BLaER1 treated with 17β-estradiol and CSF1 and Interleukin-3, amounts not matched to agents 10 nM and 100 nM (cell line): Measurements from ENCODE around the gene DAB1.
"Not testable (repeated sequence)": the region's sequence is repeated elsewhere in the genome, so short reads cannot be mapped to it uniquely, and the experiment has no call there.

Experiments
- H3K27ac ChIP-seq, 11 experiments: shearing (Covaris generic); formaldehyde crosslinking; 2 replicates each; pipeline ENCODE4 v1.8.1; 2022
- H3K27me3 ChIP-seq, 11 experiments: shearing (Covaris generic); formaldehyde crosslinking; 2 replicates each; pipeline ENCODE4 v1.8.1; 2022
- H3K36me3 ChIP-seq, 11 experiments: shearing (Covaris generic); formaldehyde crosslinking; 2 replicates each; pipeline ENCODE4 v1.8.1; 2022
- H3K4me1 ChIP-seq, 10 experiments: shearing (Covaris generic); formaldehyde crosslinking; 2 replicates each; pipeline ENCODE4 v1.8.1; 2022
- H3K4me2 ChIP-seq, 11 experiments: shearing (Covaris generic); formaldehyde crosslinking; 2 replicates each; pipeline ENCODE4 v1.8.1; 2022
- H3K4me3 ChIP-seq, 10 experiments: shearing (Covaris generic); formaldehyde crosslinking; 2 replicates each; pipeline ENCODE4 v1.8.1; 2022
- H3K9ac ChIP-seq, 11 experiments: shearing (Covaris generic); formaldehyde crosslinking; 2 replicates each; pipeline ENCODE4 v1.8.1; 2022
- H3K9me3 ChIP-seq, 11 experiments: shearing (Covaris generic); formaldehyde crosslinking; replicated peaks in 1 of 11; 2 replicates each; pipeline ENCODE4 v1.8.1; 2022
- H4K20me1 ChIP-seq, 11 experiments: shearing (Covaris generic); formaldehyde crosslinking; 2 replicates each; pipeline ENCODE4 v1.8.1; 2022
- Cebpa-rat ChIP-seq, 11 experiments: shearing (Covaris generic); IDR thresholded peaks; 2 replicates each; pipeline ENCODE4 v1.8.1; 2022

DAB1 gene

DNA sequence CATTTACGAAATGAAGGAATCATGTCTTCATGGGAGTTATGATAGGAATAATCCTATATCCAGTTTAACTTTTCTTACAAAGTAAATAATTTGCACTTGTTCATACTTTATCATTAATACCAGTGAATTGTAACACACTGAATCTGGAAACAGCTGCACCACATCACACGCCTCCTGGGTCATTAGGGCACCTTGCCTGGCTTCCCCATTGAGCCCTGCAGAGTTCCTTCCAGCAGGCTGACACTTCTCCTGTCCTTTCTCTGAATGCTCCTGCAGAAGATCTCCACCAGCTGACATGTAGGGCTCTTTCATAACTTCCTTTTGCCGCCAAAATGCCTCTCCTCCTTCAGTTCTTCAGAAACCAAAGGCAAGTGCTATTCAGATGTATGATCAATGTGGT, 201.1 kb downstream of the DAB1 start:
- H3K9me3 ChIP-seq: peaks cover 0 to 9% (median 0%) of the 10 kb centered on the region in 11 experiments; a peak in 2 of 22 replicates
- peaks cover 0 to 7% (median 2%) of the 10 kb centered on the region in 10 experiments; a peak in 5 of 20 replicates for H3K4me1 ChIP-seq
- H3K4me2 ChIP-seq: no peak overlapping the region
- no peaks in the 10 kb centered on the region for H3K27me3 ChIP-seq
- TF ChIP-seq Cebpa-rat (IDR thresholded peaks at IDR 0.05): no peak
- no peak overlapping the region for H3K9ac ChIP-seq
- no peak overlapping the region for H3K27ac ChIP-seq
- H4K20me1 ChIP-seq: no peaks in the 10 kb centered on the region
- H3K36me3 ChIP-seq: no peaks in the 10 kb centered on the region
- H3K4me3 ChIP-seq: no peak overlapping the region

DNA sequence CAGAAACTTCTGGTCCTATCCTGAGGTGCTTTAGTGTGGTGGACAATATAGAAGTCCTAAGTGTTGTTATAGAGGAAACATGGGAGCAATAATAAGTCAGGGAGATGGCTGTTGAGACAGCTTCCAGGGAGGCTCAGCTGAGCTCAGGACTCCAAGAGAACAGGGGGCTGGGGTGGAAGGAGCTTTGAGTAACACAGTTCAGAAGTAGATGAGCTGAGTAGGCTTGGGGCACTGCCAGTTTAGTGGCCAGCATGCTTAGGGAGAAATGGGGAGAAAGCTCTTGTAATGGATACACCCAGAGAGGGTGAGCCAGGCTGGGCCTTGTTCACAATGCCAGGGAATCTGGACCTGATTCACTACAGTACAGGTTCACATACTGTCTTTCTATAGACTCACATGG, 201.6 kb downstream of the DAB1 start:
- H4K20me1 ChIP-seq: no peaks in the 10 kb centered on the region
- no peak overlapping the region for H3K9ac ChIP-seq
- H3K27ac ChIP-seq: no peak overlapping the region
- peaks cover 0 to 9% (median 0%) of the 10 kb centered on the region in 11 experiments; a peak in 2 of 22 replicates for H3K9me3 ChIP-seq
- no peak overlapping the region for H3K4me2 ChIP-seq
- TF ChIP-seq Cebpa-rat (IDR thresholded peaks at IDR 0.05): no peak
- H3K4me3 ChIP-seq: no peak overlapping the region
- no peaks in the 10 kb centered on the region for H3K36me3 ChIP-seq
- H3K4me1 ChIP-seq: peaks cover 0 to 7% (median 2%) of the 10 kb centered on the region in 10 experiments; a peak in 5 of 20 replicates
- H3K27me3 ChIP-seq: no peaks in the 10 kb centered on the region

DNA sequence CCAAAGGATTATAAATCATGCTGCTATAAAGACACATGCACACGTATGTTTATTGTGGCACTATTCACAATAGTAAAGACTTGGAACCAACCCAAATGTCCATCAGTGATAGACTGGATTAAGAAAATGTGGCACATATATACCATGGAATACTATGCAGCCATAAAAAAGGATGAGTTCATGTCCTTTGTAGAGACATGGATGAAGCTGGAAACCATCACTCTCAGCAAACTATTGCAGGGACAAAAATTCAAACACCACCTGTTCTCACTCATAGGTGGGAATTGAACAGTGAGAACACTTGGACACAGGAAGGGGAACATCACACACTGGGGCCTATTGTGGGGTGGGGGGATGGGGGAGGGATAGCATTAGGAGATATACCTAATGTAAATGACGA, 203.0 kb downstream of the DAB1 start:
- H3K4me1 ChIP-seq: peaks cover 0 to 11% (median 0%) of the 10 kb centered on the region in 10 experiments; a peak in 6 of 20 replicates
- not testable (repeated sequence) for H4K20me1 ChIP-seq, H3K27ac ChIP-seq, H3K9me3 ChIP-seq, H3K4me3 ChIP-seq, H3K36me3 ChIP-seq, H3K27me3 ChIP-seq, H3K4me2 ChIP-seq, H3K9ac ChIP-seq

DNA sequence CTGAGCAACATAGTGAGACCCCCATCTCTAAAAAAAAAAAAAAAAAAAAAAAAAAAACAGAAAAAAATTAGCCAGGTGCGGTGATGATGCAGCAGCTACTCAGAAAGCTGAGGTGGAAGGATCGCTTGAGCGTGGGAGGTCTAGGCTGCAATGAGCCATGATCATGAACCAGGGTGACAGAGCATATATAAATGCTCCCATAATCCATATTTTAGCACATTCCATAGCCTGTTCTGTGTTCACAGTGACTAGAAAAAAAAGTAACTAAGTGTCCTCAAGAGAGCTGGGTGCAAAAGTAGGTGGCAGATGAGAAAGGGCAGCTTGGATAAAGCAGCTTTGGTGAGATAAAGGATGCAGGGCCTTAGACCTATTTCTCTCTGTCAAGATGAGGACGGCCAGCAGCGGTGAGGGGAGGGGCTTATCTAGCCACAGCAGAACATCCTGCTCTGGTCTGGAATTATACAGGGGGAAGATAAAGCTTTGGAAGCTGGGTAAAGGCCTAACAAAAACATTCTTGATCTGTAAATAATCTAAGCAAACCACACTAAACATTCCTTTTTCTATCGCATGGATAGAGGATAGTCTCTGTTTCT, 205.3 kb downstream of the DAB1 start:
- Histone ChIP-seq H3K36me3 (no peaks in the 10 kb centered on the region), H3K27ac (no peak overlapping the region), H4K20me1 (no peaks in the 10 kb centered on the region), H3K9me3 (peaks cover 0 to 9% (median 0%) of the 10 kb centered on the region in 11 experiments; a peak in 2 of 22 replicates), H3K4me2 (no peak overlapping the region), H3K4me3 (no peak overlapping the region), H3K4me1 (peaks cover 0 to 14% (median 0%) of the 10 kb centered on the region in 10 experiments; a peak in 6 of 20 replicates), H3K27me3 (no peaks in the 10 kb centered on the region), H3K9ac (no peak overlapping the region)
- TF ChIP-seq Cebpa-rat (IDR thresholded peaks at IDR 0.05): no peak

DNA sequence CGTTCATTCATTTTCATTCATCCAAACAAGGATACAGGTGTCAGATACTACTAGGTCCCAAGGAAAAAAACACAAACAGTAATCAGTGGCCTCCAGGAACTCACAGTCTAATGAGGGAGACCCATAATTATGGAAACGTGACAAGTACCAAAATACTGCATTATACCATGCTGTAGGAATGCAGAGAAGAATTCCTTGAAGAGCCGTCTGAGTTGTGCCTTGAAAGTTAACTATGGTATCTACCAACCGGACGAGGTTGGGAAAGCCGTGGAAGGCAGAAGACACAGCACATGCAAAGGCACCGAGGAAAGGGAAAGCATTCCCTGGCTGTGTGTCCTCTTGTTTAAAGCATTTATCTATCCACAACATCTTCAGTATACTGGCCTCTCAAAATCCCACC, 206.0 kb downstream of the DAB1 start:
- H3K4me1 ChIP-seq: peaks cover 0 to 14% (median 0%) of the 10 kb centered on the region in 10 experiments; a peak in 6 of 20 replicates
- no peak overlapping the region for H3K4me3 ChIP-seq
- H3K27ac ChIP-seq: no peak overlapping the region
- H4K20me1 ChIP-seq: no peaks in the 10 kb centered on the region
- H3K9me3 ChIP-seq: peaks cover 0 to 9% (median 0%) of the 10 kb centered on the region in 11 experiments; a peak in 2 of 22 replicates
- H3K9ac ChIP-seq: no peak overlapping the region
- no peak overlapping the region for H3K4me2 ChIP-seq
- H3K27me3 ChIP-seq: no peaks in the 10 kb centered on the region
- no peaks in the 10 kb centered on the region for H3K36me3 ChIP-seq
- TF ChIP-seq Cebpa-rat (IDR thresholded peaks at IDR 0.05): no peak

DNA sequence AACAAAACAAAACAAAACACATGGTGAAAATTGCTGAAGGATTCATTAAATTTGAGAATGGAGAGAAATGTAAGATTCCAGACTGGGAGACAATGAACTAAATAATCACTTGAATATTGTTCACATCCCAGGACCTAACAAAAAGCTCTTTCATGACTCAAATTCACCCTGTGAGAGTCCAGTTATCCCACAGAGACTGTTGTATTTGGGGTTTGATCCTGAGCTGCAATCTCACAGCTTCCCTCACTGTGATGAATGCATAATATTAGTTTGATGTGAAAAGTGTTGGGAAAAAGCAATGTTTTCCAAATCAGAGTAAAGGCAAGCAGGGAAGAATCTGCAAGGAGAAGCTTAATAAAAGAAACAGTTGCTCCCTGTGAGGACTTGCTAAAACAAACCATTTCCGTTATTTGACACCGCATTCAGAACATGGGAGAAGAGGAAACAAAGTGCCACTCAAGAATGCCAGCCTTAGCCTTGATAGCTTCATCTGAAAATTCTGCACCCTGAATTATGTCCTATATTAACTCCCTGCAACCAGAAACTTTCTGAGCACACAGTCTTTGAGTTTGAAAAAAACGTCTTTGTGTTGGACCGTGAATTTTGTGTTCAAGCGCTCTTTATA, 208.8 kb downstream of the DAB1 start:
- H3K4me2 ChIP-seq: no peak overlapping the region
- no peak overlapping the region for H3K27ac ChIP-seq
- H3K4me3 ChIP-seq: no peak overlapping the region
- H3K36me3 ChIP-seq: no peaks in the 10 kb centered on the region
- peaks cover 0 to 20% (median 3%) of the 10 kb centered on the region in 10 experiments; a peak in 8 of 20 replicates for H3K4me1 ChIP-seq
- no peak overlapping the region for H3K9ac ChIP-seq
- H3K27me3 ChIP-seq: no peaks in the 10 kb centered on the region
- no peak for TF ChIP-seq Cebpa-rat (IDR thresholded peaks at IDR 0.05)
- 0 out of 22 replicates have a peak, but pooled peaks cover 0 to 5% (median 0%) of the 10 kb centered on the region in 11 experiments for H3K9me3 ChIP-seq
- H4K20me1 ChIP-seq: no peaks in the 10 kb centered on the region

DNA sequence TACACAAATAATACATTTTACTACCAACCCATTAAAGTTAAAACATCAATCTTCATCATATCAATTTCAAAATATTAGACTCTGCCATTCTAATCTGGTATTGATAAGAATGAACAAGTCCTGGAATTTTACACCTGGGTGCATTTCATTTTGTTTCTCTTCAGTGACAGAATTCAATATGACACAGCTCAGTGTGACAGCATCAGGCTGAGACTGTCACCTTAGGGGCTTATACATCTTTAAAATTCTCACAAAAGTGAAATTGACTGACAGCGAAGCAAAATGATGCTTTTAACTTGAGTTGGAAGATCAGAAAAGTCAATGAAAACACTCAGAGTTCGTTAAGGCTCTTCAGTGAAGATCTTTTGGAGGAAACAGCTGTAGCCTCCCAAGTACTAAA, 213.0 kb downstream of the DAB1 start:
- no peaks in the 10 kb centered on the region for H3K36me3 ChIP-seq
- H3K4me1 ChIP-seq: peaks cover 0 to 14% (median 6%) of the 10 kb centered on the region in 10 experiments; a peak in 12 of 20 replicates
- H3K9ac ChIP-seq: no peak overlapping the region
- H3K27ac ChIP-seq: no peak overlapping the region
- no peaks in the 10 kb centered on the region; a peak in 1 of 22 replicates for H3K9me3 ChIP-seq
- no peaks in the 10 kb centered on the region for H4K20me1 ChIP-seq
- H3K4me3 ChIP-seq: no peak overlapping the region
- H3K27me3 ChIP-seq: no peaks in the 10 kb centered on the region
- peak overlapping the region in 4 of 11 experiments; percentile 6 to 39 (median 20); a peak in 5 of 22 replicates for H3K4me2 ChIP-seq
- TF ChIP-seq Cebpa-rat (IDR thresholded peaks at IDR 0.05): no peak

DNA sequence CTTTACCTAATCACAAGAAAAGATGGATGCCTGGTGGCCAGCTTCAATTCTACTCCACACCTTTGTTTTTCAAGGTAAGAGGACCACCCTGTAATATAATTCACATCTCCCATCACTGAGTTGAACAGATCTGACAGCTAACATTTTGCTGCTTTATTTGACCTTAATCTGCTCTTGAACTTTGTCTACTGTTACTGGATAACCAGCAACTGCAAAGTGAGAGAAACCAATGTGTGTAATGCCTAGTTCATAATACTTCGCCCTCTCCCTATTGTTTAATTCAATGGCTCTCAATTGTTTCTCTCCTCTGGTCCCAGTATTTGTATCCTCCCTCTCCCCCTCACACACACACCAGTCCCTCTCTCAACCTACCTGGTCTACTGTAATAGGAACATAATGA, 214.4 kb downstream of the DAB1 start:
- Histone ChIP-seq H3K4me3 (no peak overlapping the region), H3K36me3 (no peaks in the 10 kb centered on the region), H3K9me3 (no peaks in the 10 kb centered on the region; a peak in 1 of 22 replicates), H3K4me1 (peaks cover 0 to 20% (median 7%) of the 10 kb centered on the region in 10 experiments; a peak in 11 of 20 replicates), H3K4me2 (no peak overlapping the region), H3K27ac (no peak overlapping the region), H3K27me3 (no peaks in the 10 kb centered on the region), H4K20me1 (no peaks in the 10 kb centered on the region), H3K9ac (no peak overlapping the region)
- TF ChIP-seq Cebpa-rat (IDR thresholded peaks at IDR 0.05): no peak

DNA sequence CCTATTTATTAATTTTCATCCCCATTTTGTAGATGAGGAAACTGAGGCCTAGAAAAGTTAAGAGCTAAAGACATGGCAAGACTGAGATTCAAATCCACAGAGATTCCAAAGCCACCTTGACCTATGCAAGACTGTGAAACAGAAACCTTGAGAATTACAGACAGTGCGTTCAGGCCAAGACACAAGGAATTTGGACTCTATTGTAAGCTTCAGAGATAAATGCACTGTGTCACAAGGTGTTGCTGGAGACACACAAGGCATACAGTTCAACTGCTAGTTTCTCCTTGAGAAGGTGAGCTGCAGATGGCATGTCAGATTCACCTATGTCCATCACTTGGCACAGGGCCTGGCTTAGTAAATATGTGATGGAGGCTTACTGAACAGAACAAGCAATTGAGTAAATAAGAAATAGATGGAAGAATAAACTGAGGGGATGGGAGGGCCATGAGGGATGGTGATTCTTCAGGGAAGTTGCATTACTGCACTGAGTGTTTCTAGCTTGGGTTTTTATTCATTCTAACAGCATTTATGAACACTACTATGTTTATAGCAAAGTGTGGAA, 215.0 kb downstream of the DAB1 start:
- TF ChIP-seq Cebpa-rat (IDR thresholded peaks at IDR 0.05): no peak
- H3K27me3 ChIP-seq: no peaks in the 10 kb centered on the region

More for the DNA sequence above, 215.0 kb downstream of the DAB1 start:
- H3K9me3 ChIP-seq: no peaks in the 10 kb centered on the region; a peak in 1 of 22 replicates
- no peak overlapping the region for H3K27ac ChIP-seq
- no peak overlapping the region for H3K9ac ChIP-seq
- H3K4me3 ChIP-seq: no peak overlapping the region
- H3K36me3 ChIP-seq: no peaks in the 10 kb centered on the region
- H4K20me1 ChIP-seq: no peaks in the 10 kb centered on the region
- H3K4me1 ChIP-seq: peaks cover 0 to 27% (median 9%) of the 10 kb centered on the region in 10 experiments; a peak in 12 of 20 replicates
- H3K4me2 ChIP-seq: no peak overlapping the region
